OCI-LY1 (cell line): ENCODE measurements around the gene CD72.

Source experiments
- H2AFZ ChIP-seq: fragments of 200-600 bp; sonication (generic), shearing (Covaris generic); 2 replicates; pipeline ENCODE4 v1.6.0; 2014; ENCODE audit warnings: antibody characterized with exemption, mild to moderate bottlenecking, low read length
- H3F3A ChIP-seq: fragments of 200-600 bp; sonication (generic), shearing (Covaris generic); 2 replicates; pipeline ENCODE4 v1.6.0; 2014; ENCODE audit warnings: mild to moderate bottlenecking, antibody characterized with exemption, low read length, moderate library complexity; ENCODE audit not compliant: insufficient read depth
- H3K27ac ChIP-seq: fragments of 200-600 bp; sonication (generic); 2 replicates; pipeline ENCODE4 v1.5.1; 2014; ENCODE audit warnings: low read length, mixed run types, mild to moderate bottlenecking, low read depth; ENCODE audit not compliant: poor library complexity, severe bottlenecking
- H3K27me3 ChIP-seq: fragments of 200-600 bp; sonication (generic); 2 replicates; pipeline ENCODE4 v1.6.0; 2014; ENCODE audit warnings: antibody characterized with exemption, mild to moderate bottlenecking, low read length, moderate library complexity; ENCODE audit not compliant: insufficient read depth
- H3K36me3 ChIP-seq: fragments of 200-600 bp; sonication (generic); 2 replicates; pipeline ENCODE4 v1.6.1; 2014; ENCODE audit warnings: mild to moderate bottlenecking, antibody characterized with exemption, low read length, moderate library complexity, mixed read lengths; ENCODE audit not compliant: insufficient read depth
- H3K4me1 ChIP-seq: fragments of 200-600 bp; sonication (generic); 2 replicates; pipeline ENCODE4 v1.5.1; 2014; ENCODE audit warnings: mild to moderate bottlenecking, low read length, moderate library complexity; ENCODE audit not compliant: insufficient read depth, severe bottlenecking
- H3K4me2 ChIP-seq: fragments of 200-600 bp; sonication (generic), shearing (Covaris generic); 2 replicates; pipeline ENCODE4 v1.6.1; 2014; ENCODE audit warnings: low read length
- H3K4me3 ChIP-seq: fragments of 200-600 bp; sonication (generic); 2 replicates; pipeline ENCODE4 v1.5.1; 2014; ENCODE audit warnings: low read length, low read depth, mild to moderate bottlenecking, mixed read lengths; ENCODE audit not compliant: poor library complexity, severe bottlenecking
- H3K79me2 ChIP-seq: fragments of 200-600 bp; shearing (Covaris generic); 2 replicates; pipeline ENCODE4 v1.6.1; 2016; ENCODE audit warnings: mixed run types, low read length, mixed read lengths; ENCODE audit not compliant: insufficient read depth
- H3K9ac ChIP-seq: fragments of 200-600 bp; sonication (generic), shearing (Covaris generic); 2 replicates; pipeline ENCODE4 v1.6.1; 2014; ENCODE audit warnings: mild to moderate bottlenecking, low read length, mixed read lengths
- H3K9me2 ChIP-seq: fragments of 200-600 bp; sonication (generic), shearing (Covaris generic); 2 replicates; pipeline ENCODE4 v1.6.1; 2014; ENCODE audit warnings: low read depth, mild to moderate bottlenecking, low read length, mixed read lengths
- H3K9me3 ChIP-seq: fragments of 200-600 bp; shearing (Covaris generic); 2 replicates; pipeline ENCODE4 v1.6.1; 2014; ENCODE audit warnings: low read length, mixed read lengths
- H4K20me1 ChIP-seq: fragments of 200-600 bp; sonication (generic), shearing (Covaris generic); 2 replicates; pipeline ENCODE4 v1.6.0; 2016; ENCODE audit warnings: mild to moderate bottlenecking, low read length; ENCODE audit not compliant: insufficient read depth
- CTCF ChIP-seq: fragments of 200-600 bp; sonication (generic), shearing (Covaris generic); IDR thresholded peaks from 2 replicates; pipeline ENCODE4 v1.5.1; 2017; ENCODE audit warnings: mild to moderate bottlenecking, antibody characterized with exemption, low read length, moderate library complexity, mixed read lengths
- EZH2 ChIP-seq: fragments of 200-600 bp; sonication (generic), shearing (Covaris generic); IDR thresholded peaks from 2 replicates; pipeline ENCODE4 v1.8.0; 2017; ENCODE audit warnings: borderline replicate concordance, mixed run types, mild to moderate bottlenecking, antibody characterized with exemption, low read length, moderate library complexity, mixed read lengths

Gene CD72

GRCh38 chr9:35617548-35617947 lies 665 bp downstream of the CD72 start:
- H3K36me3 ChIP-seq: peaks cover 34% of the 10 kb centered on the region; the same call in 1 of the 2 replicates
- H2AFZ ChIP-seq: no peak overlapping the region
- peaks cover 73% of the 10 kb centered on the region for H3K4me1 ChIP-seq
- peak overlapping the region; percentile 95 for H3K4me2 ChIP-seq
- H3K9me2 ChIP-seq: no peaks in the 10 kb centered on the region
- peak overlapping the region; percentile 74 for H3K4me3 ChIP-seq
- peaks cover 15% of the 10 kb centered on the region for H3F3A ChIP-seq
- TF ChIP-seq CTCF: 0 out of 2 replicates have a peak, but pooled peaks have one; percentile 11
- TF ChIP-seq EZH2: no peak
- no peaks in the 10 kb centered on the region for H3K79me2 ChIP-seq
- H3K9me3 ChIP-seq: no peaks in the 10 kb centered on the region
- H3K27ac ChIP-seq: peak overlapping the region; percentile 100
- no peaks in the 10 kb centered on the region for H3K27me3 ChIP-seq
- H3K9ac ChIP-seq: peak overlapping the region; percentile 93
- H4K20me1 ChIP-seq: no peaks in the 10 kb centered on the region

- Histone ChIP-seq H3K27me3 (no peaks in the 10 kb centered on the region), H3K4me2 (peak overlapping the region; percentile 95), H3K4me3 (peak overlapping the region; percentile 74), H4K20me1 (no peaks in the 10 kb centered on the region), H3K27ac (peak overlapping the region; percentile 100), H3K36me3 (peaks cover 39% of the 10 kb centered on the region; the same call in 1 of the 2 replicates), H3F3A (peaks cover 15% of the 10 kb centered on the region), H3K79me2 (no peaks in the 10 kb centered on the region), H3K4me1 (peaks cover 66% of the 10 kb centered on the region), H3K9me2 (no peaks in the 10 kb centered on the region), H2AFZ (no peak overlapping the region), H3K9ac (peak overlapping the region; percentile 93), H3K9me3 (no peaks in the 10 kb centered on the region)
- peak; percentile 56; the same call in 1 of the 2 replicates for TF ChIP-seq CTCF
- TF ChIP-seq EZH2: no peak
Observed at GRCh38 chr9:35616681-35617459, 1.3 kb downstream of the CD72 start.

- peak overlapping the region; percentile 100 for H3K27ac ChIP-seq
- H3K79me2 ChIP-seq: no peaks in the 10 kb centered on the region
- peak overlapping the region; percentile 93 for H3K9ac ChIP-seq
- H3K4me2 ChIP-seq: peak overlapping the region; percentile 95
- H2AFZ ChIP-seq: no peak overlapping the region
- no peaks in the 10 kb centered on the region for H3K9me2 ChIP-seq
- H3K4me1 ChIP-seq: peaks cover 59% of the 10 kb centered on the region
- H3K27me3 ChIP-seq: no peaks in the 10 kb centered on the region
- H3K4me3 ChIP-seq: peak overlapping the region; percentile 74
- peaks cover 46% of the 10 kb centered on the region; the same call in 1 of the 2 replicates for H3K36me3 ChIP-seq
- TF ChIP-seq EZH2: no peak
- no peak for TF ChIP-seq CTCF
- H3F3A ChIP-seq: peaks cover 14% of the 10 kb centered on the region
- H4K20me1 ChIP-seq: no peaks in the 10 kb centered on the region
- H3K9me3 ChIP-seq: no peaks in the 10 kb centered on the region
Observed at GRCh38 chr9:35615981-35616680, 2.1 kb downstream of the CD72 start.
